GM23338 (cell line): ENCODE measurements around the gene ABCA12. TPM values are rescaled to one million over a fixed set of nuclear protein-coding genes. Genes with fewer than 3 reads are reported as not detected.

ENCODE experiments used
- ATAC-seq: fragments of 200-7000 bp; cut with Tn5 transposase; 3 replicates; pipeline ENCODE4 v1.9.1; 2020
- DNase-seq: peaks from one replicate; pipeline ENCODE4 v3.0.0-alpha.2; 2015; ENCODE audit warnings: low spot score
- H2AFZ ChIP-seq: fragments of 200-600 bp; sonication (generic); 2 replicates; pipeline ENCODE4 v1.8.0; 2016; ENCODE audit warnings: antibody characterized with exemption, mild to moderate bottlenecking, moderate library complexity
- H3F3A ChIP-seq: fragments of 200-600 bp; sonication (generic); replicated peaks from 2 replicates; pipeline ENCODE4 v1.8.0; 2017; ENCODE audit warnings: antibody characterized with exemption, mixed run types, low read depth
- H3K27ac ChIP-seq: fragments of 200-600 bp; sonication (generic); 2 replicates; pipeline ENCODE4 v1.6.1; 2016; ENCODE audit warnings: low read depth
- H3K27me3 ChIP-seq: fragments of 200-600 bp; sonication (generic); 2 replicates; pipeline ENCODE4 v1.8.0; 2016; ENCODE audit warnings: mild to moderate bottlenecking, mixed run types, moderate library complexity; ENCODE audit not compliant: insufficient read depth
- H3K36me3 ChIP-seq: fragments of 200-600 bp; sonication (generic); 2 replicates; pipeline ENCODE4 v1.8.0; 2016; ENCODE audit warnings: mild to moderate bottlenecking; ENCODE audit not compliant: insufficient read depth
- H3K4me1 ChIP-seq: fragments of 200-600 bp; sonication (generic); 2 replicates; pipeline ENCODE4 v1.8.0; 2016; ENCODE audit warnings: mild to moderate bottlenecking, moderate library complexity; ENCODE audit not compliant: insufficient read depth
- H3K4me2 ChIP-seq: fragments of 200-600 bp; sonication (generic); 2 replicates; pipeline ENCODE4 v1.7.1; 2017; ENCODE audit warnings: mixed run types
- H3K4me3 ChIP-seq: fragments of 200-600 bp; sonication (generic); 2 replicates; pipeline ENCODE4 v1.6.1; 2016; ENCODE audit warnings: mixed run types
- H3K79me2 ChIP-seq: fragments of 200-600 bp; sonication (generic); replicated peaks from 2 replicates; pipeline ENCODE4 v1.8.0; 2017; ENCODE audit warnings: mild to moderate bottlenecking; ENCODE audit not compliant: insufficient read depth
- H3K9me2 ChIP-seq: fragments of 200-600 bp; sonication (generic); 2 replicates; pipeline ENCODE4 v1.8.0; 2017; ENCODE audit not compliant: insufficient read depth
- H4K20me1 ChIP-seq: fragments of 200-600 bp; sonication (generic); replicated peaks from 2 replicates; pipeline ENCODE4 v1.8.0; 2017; ENCODE audit warnings: mild to moderate bottlenecking; ENCODE audit not compliant: insufficient read depth
- H3K27ac Mint-ChIP-seq: 2 replicates; pipeline ENCODE4 v1.8.0; 2020; ENCODE audit warnings: inconsistent platforms, mild to moderate bottlenecking, moderate library complexity, mixed read lengths
- H3K27me3 Mint-ChIP-seq: 3 replicates; pipeline ENCODE4 v1.8.0; 2022; ENCODE audit warnings: low read depth, mild to moderate bottlenecking, moderate library complexity, mixed read lengths, inconsistent platforms; ENCODE audit not compliant: insufficient read depth, poor library complexity
- H3K36me3 Mint-ChIP-seq: 3 replicates; pipeline ENCODE4 v1.8.0; 2021; ENCODE audit warnings: low read depth, mild to moderate bottlenecking, inconsistent platforms, moderate library complexity, mixed read lengths
- H3K4me1 Mint-ChIP-seq: 3 replicates; pipeline ENCODE4 v1.8.0; 2020; ENCODE audit warnings: mild to moderate bottlenecking, inconsistent platforms, mixed read lengths
- H3K4me3 Mint-ChIP-seq: 3 replicates; pipeline ENCODE4 v1.8.0; 2021; ENCODE audit warnings: moderate library complexity, mild to moderate bottlenecking, inconsistent platforms, mixed read lengths
- H3K9me3 Mint-ChIP-seq: 3 replicates; pipeline ENCODE4 v1.8.0; 2020; ENCODE audit warnings: moderate library complexity, mild to moderate bottlenecking, inconsistent platforms, mixed read lengths
- CREB1 ChIP-seq: fragments of 250-450 bp; sonication (Bioruptor Pico); IDR thresholded peaks from 2 replicates; pipeline ENCODE4 v1.5.0; 2020; ENCODE audit warnings: low read depth, mild to moderate bottlenecking, moderate library complexity
- EZH2 ChIP-seq: fragments of 200-600 bp; sonication (generic); IDR thresholded peaks from one replicate; pipeline ENCODE4 v1.8.0; 2017; ENCODE audit warnings: antibody characterized with exemption, mild to moderate bottlenecking, low read depth; ENCODE audit not compliant: unreplicated experiment
- EZH2phosphoT487 ChIP-seq: fragments of 200-600 bp; sonication (generic); IDR thresholded peaks from one replicate; pipeline ENCODE4 v1.8.1; 2018; ENCODE audit warnings: antibody characterized with exemption; ENCODE audit not compliant: unreplicated experiment
- JUNB ChIP-seq: IDR thresholded peaks from one replicate; pipeline ENCODE4 v1.6.1; 2016; ENCODE audit warnings: antibody characterized with exemption; ENCODE audit not compliant: unreplicated experiment
- NANOG ChIP-seq: IDR thresholded peaks from 2 replicates; pipeline ENCODE4 v1.6.1; 2016; ENCODE audit warnings: antibody characterized with exemption, borderline replicate concordance
- POLR2AphosphoS5 ChIP-seq: IDR thresholded peaks from 2 replicates; pipeline ENCODE4 v1.6.1; 2016; ENCODE audit warnings: antibody characterized with exemption, low read depth
- STAT1 ChIP-seq: IDR thresholded peaks from one replicate; pipeline ENCODE4 v1.6.1; 2016; ENCODE audit warnings: antibody characterized with exemption; ENCODE audit not compliant: unreplicated experiment
- ZNF114 ChIP-seq: fragments of 250-450 bp; sonication (Bioruptor Pico); IDR thresholded peaks from 2 replicates; pipeline ENCODE4 v1.5.0; 2020; ENCODE audit warnings: mild to moderate bottlenecking, moderate library complexity
- ZNF331 ChIP-seq: fragments of 250-450 bp; sonication (Bioruptor Pico); IDR thresholded peaks from 2 replicates; pipeline ENCODE4 v1.5.0; 2020; ENCODE audit warnings: low read depth, mild to moderate bottlenecking, moderate library complexity
- polyA plus RNA-seq: library from polyadenylated mRNA; unstranded; fragments of >200 nt; fragmentation: Nextera tagmentation; extraction: Ambion mirVana; gene quantifications from 2 replicates; pipeline ENCODE4 v1.2.1, GENCODE V29; 2016
- total RNA-seq: library from RNA; depleted of rRNA; stranded (reverse); fragments of >200 nt; shearing (Covaris generic); gene quantifications from 2 replicates; pipeline ENCODE4 v1.2.3, GENCODE V29; 2014
- TF ChIP-seq, protein P1 (sequence below), 2 experiments: fragments of 200-600 bp in 1 of 2; sonication (generic) in 1 of 2; conservative IDR thresholded peaks; 2 replicates each; pipeline versions ENCODE4 v1.5.1 to v1.6.1; 2016 to 2017; ENCODE audit warnings: antibody characterized with exemption in 2 of 2, low read depth in 2 of 2, mild to moderate bottlenecking in 2 of 2, moderate library complexity in 1 of 2
- TF ChIP-seq, protein P2 (sequence below): fragments of 250-450 bp; sonication (Bioruptor Pico); IDR thresholded peaks from 2 replicates; pipeline ENCODE4 v1.5.0; 2020; ENCODE audit warnings: mild to moderate bottlenecking, moderate library complexity
- TF ChIP-seq, protein P3 (sequence below): IDR thresholded peaks from one replicate; pipeline ENCODE4 v1.6.1; 2018; ENCODE audit warnings: antibody characterized with exemption; ENCODE audit not compliant: unreplicated experiment
- TF ChIP-seq, protein P4 (sequence below): IDR thresholded peaks from 2 replicates; pipeline ENCODE4 v1.6.1; 2016; ENCODE audit warnings: antibody characterized with exemption

Gene ABCA12
- total and polyA plus RNA-seq, 2 experiments from 2014 or later = 0.05 to 0.10 TPM

DNA sequence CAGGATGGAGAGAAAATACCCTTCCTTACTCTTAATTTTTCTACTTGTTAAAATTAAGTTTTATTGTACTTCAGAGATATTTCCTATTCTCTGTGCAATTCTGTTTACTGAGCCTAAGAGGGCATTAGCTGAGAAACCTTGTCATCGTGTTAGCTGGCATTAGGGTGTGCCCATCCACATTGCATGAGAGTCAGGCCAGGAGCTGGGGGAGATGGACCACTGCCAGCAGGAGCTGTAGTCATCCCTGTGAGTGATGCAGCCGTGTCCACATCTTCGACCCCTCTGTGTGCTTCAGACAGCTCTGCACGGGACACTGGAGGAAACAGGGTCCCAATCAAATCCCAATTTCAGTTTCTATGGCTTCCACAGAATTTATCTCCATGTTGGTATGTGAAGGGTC is 34.2 kb downstream of the ABCA12 start:
- H3K4me1 ChIP-seq = no peaks in the 10 kb centered on the region
- no peak overlapping the region for H3K4me2 ChIP-seq
- ATAC-seq = no peak
- no peaks in the 10 kb centered on the region for H3K27me3 Mint-ChIP-seq
- no peaks in the 10 kb centered on the region for H3K36me3 Mint-ChIP-seq
- H3K79me2 ChIP-seq = no peaks in the 10 kb centered on the region
- no peaks in the 10 kb centered on the region for H3K9me2 ChIP-seq
- H4K20me1 ChIP-seq = no peaks in the 10 kb centered on the region
- TF ChIP-seq CREB1 (no peak), EZH2phosphoT487 (no peak), ZNF114 (CRISPR knock-in tag) (no peak), STAT1 (no peak), EZH2 (no peak), NANOG (no peak), JUNB (no peak), ZNF331 (CRISPR knock-in tag) (no peak), POLR2AphosphoS5 (no peak)
- TF ChIP-seq, protein P1, sequence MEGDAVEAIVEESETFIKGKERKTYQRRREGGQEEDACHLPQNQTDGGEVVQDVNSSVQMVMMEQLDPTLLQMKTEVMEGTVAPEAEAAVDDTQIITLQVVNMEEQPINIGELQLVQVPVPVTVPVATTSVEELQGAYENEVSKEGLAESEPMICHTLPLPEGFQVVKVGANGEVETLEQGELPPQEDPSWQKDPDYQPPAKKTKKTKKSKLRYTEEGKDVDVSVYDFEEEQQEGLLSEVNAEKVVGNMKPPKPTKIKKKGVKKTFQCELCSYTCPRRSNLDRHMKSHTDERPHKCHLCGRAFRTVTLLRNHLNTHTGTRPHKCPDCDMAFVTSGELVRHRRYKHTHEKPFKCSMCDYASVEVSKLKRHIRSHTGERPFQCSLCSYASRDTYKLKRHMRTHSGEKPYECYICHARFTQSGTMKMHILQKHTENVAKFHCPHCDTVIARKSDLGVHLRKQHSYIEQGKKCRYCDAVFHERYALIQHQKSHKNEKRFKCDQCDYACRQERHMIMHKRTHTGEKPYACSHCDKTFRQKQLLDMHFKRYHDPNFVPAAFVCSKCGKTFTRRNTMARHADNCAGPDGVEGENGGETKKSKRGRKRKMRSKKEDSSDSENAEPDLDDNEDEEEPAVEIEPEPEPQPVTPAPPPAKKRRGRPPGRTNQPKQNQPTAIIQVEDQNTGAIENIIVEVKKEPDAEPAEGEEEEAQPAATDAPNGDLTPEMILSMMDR (conservative IDR thresholded peaks at IDR 0.05; ENCODE audit: low read depth in 2 of 2) = no peak
- TF ChIP-seq, protein P2, sequence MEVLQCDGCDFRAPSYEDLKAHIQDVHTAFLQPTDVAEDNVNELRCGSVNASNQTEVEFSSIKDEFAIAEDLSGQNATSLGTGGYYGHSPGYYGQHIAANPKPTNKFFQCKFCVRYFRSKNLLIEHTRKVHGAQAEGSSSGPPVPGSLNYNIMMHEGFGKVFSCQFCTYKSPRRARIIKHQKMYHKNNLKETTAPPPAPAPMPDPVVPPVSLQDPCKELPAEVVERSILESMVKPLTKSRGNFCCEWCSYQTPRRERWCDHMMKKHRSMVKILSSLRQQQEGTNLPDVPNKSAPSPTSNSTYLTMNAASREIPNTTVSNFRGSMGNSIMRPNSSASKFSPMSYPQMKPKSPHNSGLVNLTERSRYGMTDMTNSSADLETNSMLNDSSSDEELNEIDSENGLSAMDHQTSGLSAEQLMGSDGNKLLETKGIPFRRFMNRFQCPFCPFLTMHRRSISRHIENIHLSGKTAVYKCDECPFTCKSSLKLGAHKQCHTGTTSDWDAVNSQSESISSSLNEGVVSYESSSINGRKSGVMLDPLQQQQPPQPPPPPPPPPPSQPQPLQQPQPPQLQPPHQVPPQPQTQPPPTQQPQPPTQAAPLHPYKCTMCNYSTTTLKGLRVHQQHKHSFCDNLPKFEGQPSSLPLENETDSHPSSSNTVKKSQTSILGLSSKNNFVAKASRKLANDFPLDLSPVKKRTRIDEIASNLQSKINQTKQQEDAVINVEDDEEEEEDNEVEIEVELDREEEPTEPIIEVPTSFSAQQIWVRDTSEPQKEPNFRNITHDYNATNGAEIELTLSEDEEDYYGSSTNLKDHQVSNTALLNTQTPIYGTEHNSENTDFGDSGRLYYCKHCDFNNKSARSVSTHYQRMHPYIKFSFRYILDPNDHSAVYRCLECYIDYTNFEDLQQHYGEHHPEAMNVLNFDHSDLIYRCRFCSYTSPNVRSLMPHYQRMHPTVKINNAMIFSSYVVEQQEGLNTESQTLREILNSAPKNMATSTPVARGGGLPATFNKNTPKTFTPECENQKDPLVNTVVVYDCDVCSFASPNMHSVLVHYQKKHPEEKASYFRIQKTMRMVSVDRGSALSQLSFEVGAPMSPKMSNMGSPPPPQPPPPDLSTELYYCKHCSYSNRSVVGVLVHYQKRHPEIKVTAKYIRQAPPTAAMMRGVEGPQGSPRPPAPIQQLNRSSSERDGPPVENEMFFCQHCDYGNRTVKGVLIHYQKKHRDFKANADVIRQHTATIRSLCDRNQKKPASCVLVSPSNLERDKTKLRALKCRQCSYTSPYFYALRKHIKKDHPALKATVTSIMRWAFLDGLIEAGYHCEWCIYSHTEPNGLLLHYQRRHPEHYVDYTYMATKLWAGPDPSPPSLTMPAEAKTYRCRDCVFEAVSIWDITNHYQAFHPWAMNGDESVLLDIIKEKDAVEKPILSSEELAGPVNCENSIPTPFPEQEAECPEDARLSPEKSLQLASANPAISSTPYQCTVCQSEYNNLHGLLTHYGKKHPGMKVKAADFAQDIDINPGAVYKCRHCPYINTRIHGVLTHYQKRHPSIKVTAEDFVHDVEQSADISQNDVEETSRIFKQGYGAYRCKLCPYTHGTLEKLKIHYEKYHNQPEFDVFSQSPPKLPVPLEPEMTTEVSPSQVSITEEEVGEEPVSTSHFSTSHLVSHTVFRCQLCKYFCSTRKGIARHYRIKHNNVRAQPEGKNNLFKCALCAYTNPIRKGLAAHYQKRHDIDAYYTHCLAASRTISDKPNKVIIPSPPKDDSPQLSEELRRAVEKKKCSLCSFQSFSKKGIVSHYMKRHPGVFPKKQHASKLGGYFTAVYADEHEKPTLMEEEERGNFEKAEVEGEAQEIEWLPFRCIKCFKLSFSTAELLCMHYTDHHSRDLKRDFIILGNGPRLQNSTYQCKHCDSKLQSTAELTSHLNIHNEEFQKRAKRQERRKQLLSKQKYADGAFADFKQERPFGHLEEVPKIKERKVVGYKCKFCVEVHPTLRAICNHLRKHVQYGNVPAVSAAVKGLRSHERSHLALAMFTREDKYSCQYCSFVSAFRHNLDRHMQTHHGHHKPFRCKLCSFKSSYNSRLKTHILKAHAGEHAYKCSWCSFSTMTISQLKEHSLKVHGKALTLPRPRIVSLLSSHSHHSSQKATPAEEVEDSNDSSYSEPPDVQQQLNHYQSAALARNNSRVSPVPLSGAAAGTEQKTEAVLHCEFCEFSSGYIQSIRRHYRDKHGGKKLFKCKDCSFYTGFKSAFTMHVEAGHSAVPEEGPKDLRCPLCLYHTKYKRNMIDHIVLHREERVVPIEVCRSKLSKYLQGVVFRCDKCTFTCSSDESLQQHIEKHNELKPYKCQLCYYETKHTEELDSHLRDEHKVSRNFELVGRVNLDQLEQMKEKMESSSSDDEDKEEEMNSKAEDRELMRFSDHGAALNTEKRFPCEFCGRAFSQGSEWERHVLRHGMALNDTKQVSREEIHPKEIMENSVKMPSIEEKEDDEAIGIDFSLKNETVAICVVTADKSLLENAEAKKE (CRISPR knock-in tag) = no peak
- TF ChIP-seq, protein P3, sequence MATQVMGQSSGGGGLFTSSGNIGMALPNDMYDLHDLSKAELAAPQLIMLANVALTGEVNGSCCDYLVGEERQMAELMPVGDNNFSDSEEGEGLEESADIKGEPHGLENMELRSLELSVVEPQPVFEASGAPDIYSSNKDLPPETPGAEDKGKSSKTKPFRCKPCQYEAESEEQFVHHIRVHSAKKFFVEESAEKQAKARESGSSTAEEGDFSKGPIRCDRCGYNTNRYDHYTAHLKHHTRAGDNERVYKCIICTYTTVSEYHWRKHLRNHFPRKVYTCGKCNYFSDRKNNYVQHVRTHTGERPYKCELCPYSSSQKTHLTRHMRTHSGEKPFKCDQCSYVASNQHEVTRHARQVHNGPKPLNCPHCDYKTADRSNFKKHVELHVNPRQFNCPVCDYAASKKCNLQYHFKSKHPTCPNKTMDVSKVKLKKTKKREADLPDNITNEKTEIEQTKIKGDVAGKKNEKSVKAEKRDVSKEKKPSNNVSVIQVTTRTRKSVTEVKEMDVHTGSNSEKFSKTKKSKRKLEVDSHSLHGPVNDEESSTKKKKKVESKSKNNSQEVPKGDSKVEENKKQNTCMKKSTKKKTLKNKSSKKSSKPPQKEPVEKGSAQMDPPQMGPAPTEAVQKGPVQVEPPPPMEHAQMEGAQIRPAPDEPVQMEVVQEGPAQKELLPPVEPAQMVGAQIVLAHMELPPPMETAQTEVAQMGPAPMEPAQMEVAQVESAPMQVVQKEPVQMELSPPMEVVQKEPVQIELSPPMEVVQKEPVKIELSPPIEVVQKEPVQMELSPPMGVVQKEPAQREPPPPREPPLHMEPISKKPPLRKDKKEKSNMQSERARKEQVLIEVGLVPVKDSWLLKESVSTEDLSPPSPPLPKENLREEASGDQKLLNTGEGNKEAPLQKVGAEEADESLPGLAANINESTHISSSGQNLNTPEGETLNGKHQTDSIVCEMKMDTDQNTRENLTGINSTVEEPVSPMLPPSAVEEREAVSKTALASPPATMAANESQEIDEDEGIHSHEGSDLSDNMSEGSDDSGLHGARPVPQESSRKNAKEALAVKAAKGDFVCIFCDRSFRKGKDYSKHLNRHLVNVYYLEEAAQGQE = no peak
- TF ChIP-seq, protein P4, sequence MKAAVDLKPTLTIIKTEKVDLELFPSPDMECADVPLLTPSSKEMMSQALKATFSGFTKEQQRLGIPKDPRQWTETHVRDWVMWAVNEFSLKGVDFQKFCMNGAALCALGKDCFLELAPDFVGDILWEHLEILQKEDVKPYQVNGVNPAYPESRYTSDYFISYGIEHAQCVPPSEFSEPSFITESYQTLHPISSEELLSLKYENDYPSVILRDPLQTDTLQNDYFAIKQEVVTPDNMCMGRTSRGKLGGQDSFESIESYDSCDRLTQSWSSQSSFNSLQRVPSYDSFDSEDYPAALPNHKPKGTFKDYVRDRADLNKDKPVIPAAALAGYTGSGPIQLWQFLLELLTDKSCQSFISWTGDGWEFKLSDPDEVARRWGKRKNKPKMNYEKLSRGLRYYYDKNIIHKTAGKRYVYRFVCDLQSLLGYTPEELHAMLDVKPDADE = no peak
- H3K27me3 ChIP-seq = no peaks in the 10 kb centered on the region
- H3K4me3 Mint-ChIP-seq = no peak overlapping the region
- no peak overlapping the region for H3K27ac ChIP-seq
- H2AFZ ChIP-seq = no peak overlapping the region
- no peaks in the 10 kb centered on the region for H3K36me3 ChIP-seq
- no peaks in the 10 kb centered on the region for H3K9me3 Mint-ChIP-seq
- no peaks in the 10 kb centered on the region for H3K4me1 Mint-ChIP-seq
- H3F3A ChIP-seq = no peaks in the 10 kb centered on the region
- DNase-seq = no peak
- H3K4me3 ChIP-seq = no peak overlapping the region
- no peak overlapping the region for H3K27ac Mint-ChIP-seq
